DMS 273 (cell line): ENCODE data around the gene TBC1D10A.
A peak's percentile ranks its signal among the peaks of the same experiment; 100 is the strongest.
"Not testable (repeated sequence)": the region's sequence is repeated elsewhere in the genome, so short reads cannot be mapped to it uniquely, and the experiment has no call there.

ENCODE experiments used
- DNase-seq: peaks from one replicate; lab custom pipeline; 2025; ENCODE audit not compliant: unreplicated experiment; lab: John Stamatoyannopoulos, UW

TBC1D10A gene

DNA sequence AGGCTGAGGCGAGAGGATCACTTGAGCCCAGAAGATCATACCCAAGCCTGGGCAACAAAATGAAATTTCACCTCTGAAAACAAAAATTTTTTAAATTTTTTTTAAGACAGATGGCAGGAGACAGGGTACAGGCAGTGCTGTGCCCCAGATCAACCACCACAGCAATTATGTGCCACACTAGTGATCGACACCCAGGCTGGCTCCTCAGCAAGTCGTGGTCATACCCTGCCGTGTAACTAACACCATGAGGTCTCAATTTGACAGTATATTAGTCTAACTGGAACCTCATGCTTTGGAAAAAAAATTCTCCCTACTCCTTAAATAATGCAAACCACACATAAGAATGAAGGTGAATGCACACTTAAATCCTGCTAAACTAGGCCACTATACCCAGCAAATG lies 21.7 kb upstream of the TBC1D10A start:
- DNase-seq = no peak

GRCh38 chr22:30347255-30347892 lies 20.6 kb upstream of the TBC1D10A start:
- no peak for DNase-seq

GRCh38 chr22:30344447-30345200 lies 17.9 kb upstream of the TBC1D10A start:
- no peak for DNase-seq

DNA sequence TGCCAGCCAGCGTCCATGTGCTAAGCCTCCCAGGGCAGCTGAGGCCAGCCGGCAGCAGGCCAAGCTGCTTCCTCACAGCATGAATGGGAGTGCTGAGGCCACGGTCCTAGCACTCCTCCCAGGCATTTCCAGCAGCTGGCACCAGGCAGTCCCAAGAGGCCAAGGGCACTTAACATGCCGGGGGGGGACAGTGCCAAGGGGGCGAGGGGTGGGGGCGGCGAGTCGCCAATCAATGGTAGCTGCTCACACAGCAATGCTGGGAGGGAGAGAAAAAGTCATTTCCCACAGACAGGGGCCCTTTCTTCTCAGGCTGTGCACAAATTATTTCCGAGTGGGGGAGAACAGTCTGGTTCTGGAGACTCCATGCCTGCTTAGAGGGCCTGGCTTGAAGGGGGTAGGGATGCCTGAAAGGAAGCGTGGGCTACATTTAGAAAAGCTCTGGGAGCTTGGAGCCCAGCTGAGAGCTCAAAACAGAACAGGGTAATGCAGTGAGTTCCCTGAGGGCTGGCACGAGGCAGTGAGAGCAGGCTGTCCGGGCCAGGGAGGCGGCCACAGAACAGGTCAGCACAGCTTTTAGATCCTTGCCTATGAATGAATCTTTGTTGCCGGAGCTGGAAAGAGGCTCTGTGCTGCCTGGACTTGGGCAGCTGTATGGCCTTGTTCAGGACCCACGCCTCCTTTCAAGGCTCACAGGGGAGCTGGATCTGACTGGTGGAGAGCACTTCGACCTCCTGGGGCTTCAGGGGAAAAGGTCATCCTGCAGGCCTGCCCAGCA lies 14.4 kb upstream of the TBC1D10A start:
- peak; percentile 73 for DNase-seq

GRCh38 chr22:30338802-30339201 lies 12.1 kb upstream of the TBC1D10A start:
- DNase-seq = no peak

- DNase-seq = not testable (repeated sequence)
These were observed 11.6 kb upstream of the TBC1D10A start for GRCh38 chr22:30338341-30338740.

- no peak for DNase-seq
These were observed 10.7 kb upstream of the TBC1D10A start for GRCh38 chr22:30337461-30337778.

- DNase-seq = no peak
These were observed 10.2 kb upstream of the TBC1D10A start for GRCh38 chr22:30336752-30337460.

DNA sequence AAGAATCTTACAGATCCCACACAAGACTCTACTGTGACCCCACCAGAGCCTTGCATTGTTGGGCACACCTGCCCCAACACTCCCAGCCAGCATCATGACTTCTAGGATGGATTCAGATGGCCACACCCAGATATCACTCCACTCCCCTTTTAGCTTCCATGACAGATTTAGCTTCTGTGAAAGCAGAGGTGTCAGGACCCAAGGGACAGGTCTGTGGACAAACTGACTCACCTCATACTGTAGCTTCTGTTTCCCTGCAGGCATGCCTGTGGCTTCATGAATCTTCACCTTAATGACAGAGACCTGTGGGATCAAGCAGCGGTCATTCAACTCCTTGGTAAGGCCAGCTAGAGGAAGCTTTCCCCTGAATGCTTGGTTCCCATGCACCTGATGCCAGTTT lies 8.5 kb upstream of the TBC1D10A start:
- no peak for DNase-seq

GRCh38 chr22:30334646-30335045 lies 7.9 kb upstream of the TBC1D10A start:
- no peak for DNase-seq

DNA sequence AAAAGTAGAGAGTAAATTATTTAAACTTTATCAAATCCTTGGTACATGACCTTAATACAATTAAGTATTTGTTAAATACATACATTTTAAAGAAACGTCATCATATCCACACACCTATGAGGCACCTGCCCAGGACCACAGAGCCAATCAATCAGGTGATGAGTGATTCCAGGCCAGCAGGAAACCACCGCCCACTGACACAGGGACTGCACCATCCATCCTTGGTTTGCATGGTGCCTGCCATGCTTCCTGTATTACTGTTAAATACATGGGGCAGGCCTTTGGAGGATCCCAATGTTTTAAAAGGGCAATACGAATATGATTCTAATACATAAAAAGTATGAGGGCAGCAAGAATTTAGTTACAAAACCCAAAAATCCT lies 7.0 kb upstream of the TBC1D10A start:
- no peak for DNase-seq

DNA sequence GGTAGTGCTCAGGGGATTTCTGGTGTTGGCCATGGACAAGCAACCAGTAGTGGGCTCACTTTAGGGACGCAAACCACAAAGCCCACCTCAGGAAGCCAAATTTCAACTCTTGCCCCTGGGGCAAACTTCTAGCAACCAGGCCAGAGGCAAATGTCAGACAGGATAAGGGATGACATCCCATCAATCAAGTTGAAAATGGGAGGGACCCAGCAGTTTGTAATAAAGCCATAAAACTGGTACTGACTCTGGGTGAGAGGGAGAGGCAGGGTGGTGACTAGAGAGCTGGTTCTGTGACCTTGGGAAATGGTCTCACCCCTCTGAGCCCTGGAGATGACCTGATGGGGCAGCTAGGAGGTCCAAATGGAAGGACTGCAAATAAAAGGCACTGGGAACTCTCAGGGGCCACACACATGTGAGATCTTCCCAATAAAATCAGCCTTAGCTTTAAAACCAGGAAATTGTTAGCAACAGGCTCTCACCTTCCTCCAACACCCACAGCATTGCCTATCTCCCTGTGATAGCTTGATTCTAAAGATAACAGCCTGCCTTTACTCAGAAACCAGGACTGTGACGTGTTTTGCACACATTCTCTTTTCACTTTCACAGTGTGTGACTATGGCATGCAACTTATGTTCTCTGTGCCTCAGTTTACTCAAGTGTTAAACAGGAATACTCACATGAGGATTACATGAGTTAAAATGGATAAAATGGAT lies 6.4 kb upstream of the TBC1D10A start:
- DNase-seq = no peak

GRCh38 chr22:30332551-30332950 lies 5.8 kb upstream of the TBC1D10A start:
- DNase-seq = no peak

- DNase-seq = no peak
These were observed 1.8 kb upstream of the TBC1D10A start for GRCh38 chr22:30328466-30329049.

- peak; percentile 17 for DNase-seq
These were observed 1.2 kb upstream of the TBC1D10A start for GRCh38 chr22:30327864-30328345.

GRCh38 chr22:30326255-30326705 lies 461 bp downstream of the TBC1D10A start:
- DNase-seq = no peak

DNA sequence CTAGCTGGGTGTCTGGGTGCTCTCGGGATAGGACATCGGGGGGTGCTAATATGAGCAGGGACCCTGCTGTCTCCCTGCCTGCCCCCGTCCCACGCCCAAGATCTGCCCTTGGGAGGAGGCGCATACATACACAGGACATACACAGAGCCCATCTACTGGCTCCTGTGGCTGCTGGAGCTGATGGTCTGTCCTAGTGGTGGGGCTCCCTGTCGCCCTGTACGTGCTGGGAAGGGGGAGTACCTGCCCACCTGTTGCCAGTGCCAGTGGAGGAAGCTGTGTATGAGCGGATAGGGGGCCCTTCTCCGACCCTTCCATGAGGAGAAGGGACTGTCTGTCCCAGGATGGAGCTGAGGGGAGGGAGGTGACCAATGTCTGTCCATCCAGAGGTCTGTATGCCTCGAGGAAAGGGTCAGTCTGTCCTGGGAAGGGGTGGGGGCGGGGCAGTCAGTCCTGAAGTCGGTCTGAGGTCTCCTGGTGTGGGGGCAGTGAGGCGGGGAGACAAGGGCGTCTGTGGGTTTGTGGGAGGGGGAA lies 952 bp downstream of the TBC1D10A start:
- DNase-seq = no peak

DNA sequence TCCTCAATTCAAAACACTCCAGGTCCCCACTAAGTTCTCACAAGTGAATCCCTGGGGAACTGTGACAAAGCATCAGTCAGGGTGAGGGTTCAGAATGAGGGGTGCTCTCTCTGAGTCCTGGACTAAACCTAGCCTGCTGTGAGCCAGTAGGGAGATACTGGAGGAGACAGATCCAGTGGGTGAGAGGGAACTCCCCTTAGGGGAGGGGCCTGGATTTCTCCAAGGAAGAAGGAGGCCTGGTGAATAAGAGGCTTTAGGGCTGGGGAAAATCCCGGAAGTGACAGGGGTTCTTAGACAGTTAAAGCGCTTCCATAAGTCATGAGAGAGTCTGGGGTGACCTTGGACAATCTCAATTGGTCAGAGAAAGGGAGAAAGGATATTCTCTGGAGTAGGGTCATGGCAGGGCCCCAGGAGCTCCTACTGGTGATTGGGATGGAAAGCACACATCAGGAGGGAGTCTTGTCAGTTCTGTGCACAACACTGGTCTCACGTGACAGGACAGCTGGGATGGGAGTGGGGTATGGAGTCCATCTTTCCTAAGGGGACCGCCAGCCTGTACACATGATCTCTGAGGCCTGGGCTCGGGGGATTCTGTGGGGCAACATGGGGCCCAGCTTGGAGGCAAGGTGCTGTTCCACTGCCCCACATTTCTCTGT lies 1.5 kb downstream of the TBC1D10A start:
- DNase-seq = peak; percentile 26

DNA sequence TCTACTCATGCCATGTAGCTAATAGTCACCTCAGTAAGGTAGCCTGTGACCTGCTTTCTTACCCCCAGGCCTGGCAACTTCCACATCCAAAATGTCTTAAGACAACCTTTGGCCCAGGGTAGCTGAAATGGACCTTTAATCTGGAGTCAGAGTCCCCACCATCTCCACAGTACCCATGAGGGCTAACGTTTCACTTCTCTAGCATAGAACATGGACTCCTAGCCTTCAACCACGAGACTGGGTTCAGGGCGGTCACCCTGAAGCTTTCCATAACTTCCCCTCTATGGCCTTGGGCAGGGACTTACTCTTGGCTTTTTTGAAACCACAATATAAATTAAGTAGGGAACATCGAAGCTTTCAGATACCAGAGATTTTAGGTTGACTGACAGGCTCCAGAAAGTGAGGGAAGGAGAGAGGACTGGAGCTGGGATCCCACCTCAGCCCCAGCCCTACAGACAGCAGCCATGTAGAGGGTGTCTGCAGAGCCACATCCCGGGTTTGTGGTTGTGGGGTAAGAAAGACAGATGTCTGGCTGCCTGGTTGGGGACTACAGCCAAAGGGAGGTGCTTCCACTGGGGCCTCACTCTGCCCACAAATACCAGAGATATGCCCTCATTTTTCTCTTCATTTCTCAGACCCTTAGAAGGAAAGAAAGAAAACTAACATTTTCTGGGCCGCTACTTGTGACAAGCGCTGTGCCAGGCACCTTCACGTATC lies 2.6 kb downstream of the TBC1D10A start:
- DNase-seq = no peak
